Measurements from ENCODE around the gene PDLIM1. TPM values are rescaled to one million over a fixed set of nuclear protein-coding genes. Genes with fewer than 3 reads are reported as not detected.
A peak's percentile ranks its signal among the peaks of the same experiment; 100 is the strongest.

Gene PDLIM1
- polyA plus RNA-seq, 1 donor = 334 TPM

DNA sequence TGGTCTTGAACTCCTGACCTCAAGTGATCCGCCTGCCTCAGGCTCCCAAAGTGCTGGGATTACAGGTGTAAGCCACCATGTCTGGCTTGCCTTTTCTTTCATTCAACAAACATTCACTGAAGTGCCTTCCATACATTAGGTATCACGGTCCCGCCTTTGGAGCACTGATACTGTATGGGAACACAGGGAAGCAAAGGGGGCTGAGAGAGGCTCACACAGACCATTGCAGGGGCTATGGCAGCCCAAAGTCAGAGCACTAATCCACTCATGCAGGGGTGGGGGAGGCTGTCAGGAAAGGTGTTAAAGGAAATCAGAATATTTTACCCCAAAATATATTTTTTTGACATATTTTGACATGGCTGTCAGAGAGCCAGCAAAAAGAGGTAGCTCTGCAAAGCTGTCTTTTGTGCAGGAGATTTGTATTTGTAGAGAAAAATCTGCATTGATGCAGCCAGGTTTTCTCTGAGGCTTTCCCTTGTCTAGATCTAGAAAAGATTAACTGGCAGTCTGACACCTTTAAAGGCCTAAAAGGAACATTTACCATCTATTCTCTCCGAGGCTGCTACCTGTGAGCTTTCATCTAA, 42.0 kb upstream of the PDLIM1 start:
- no peak for DNase-seq
- Histone ChIP-seq H3K4me3 (ENCODE audit: low read length) (no peak overlapping the region), H3K27me3 (ENCODE audit: control insufficient read depth, insufficient read depth, low read length) (no peaks in the 10 kb centered on the region), H3K27ac (ENCODE audit: low read length) (no peak overlapping the region), H3K36me3 (ENCODE audit: control insufficient read depth, insufficient read depth, low read length) (peaks cover 11% of the 10 kb centered on the region), H3K4me1 (ENCODE audit: control insufficient read depth, insufficient read depth, low read length) (no peaks in the 10 kb centered on the region), H3K9me3 (ENCODE audit: control insufficient read depth, low read depth, low read length) (no peaks in the 10 kb centered on the region)
- no CpG with 5 or more reads among the region's 4 CpGs for WGBS (ENCODE audit: insufficient coverage, low lambda C conversion rate)

DNA sequence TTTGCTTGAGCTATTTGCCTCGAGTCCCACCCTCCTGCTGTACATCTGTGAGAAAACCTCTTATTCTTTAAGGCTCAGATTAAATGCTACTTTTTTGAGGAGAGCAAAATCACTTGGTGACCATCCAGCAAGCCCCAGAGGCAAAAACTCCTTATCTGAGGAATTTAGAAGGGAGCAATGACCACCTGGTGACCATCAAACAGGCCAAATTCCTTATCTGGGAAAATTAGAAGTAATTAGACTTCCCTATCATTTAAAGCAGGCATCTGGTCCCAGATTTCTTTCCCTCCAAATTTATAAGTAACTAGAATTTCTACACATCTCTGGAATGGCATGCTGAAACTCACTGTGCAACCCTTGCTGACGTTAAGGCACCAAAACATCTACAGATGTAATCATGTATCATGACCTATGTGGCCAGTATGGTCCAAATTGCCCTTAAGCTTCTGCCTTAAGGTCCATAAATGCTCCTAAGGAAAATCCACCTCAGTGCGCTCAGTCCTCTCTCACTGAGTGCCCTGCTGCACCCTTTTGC, 40.9 kb upstream of the PDLIM1 start:
- WGBS (ENCODE audit: insufficient coverage, low lambda C conversion rate) = no CpG with 5 or more reads among the region's 3 CpGs
- H3K27ac ChIP-seq (ENCODE audit: low read length) = no peak overlapping the region

DNA sequence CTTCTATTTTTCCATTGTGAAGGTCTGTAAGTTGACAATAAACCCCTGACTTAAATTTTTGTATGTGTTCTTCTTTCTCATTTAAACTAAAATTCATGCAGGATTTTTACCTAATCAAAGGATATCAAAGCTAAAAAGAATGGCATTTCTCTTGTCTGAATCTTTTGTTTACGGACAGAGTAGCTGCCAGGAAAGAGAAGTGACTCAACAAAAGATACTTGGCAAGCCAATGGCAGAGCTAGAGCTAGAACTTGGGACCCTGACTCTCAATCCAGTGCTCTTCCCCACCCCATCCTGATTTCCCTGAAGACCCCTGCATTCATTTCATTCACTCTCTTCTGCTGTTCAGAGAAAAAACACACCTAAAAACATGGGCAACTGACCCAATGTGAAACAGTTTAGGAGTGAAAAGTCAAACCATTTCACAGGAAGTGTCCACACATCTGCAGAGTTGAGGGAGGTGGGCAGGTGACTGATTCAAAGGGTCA, 40.2 kb upstream of the PDLIM1 start:
- Histone ChIP-seq H3K4me1 (ENCODE audit: control insufficient read depth, insufficient read depth, low read length) (no peaks in the 10 kb centered on the region), H3K27me3 (ENCODE audit: control insufficient read depth, insufficient read depth, low read length) (no peaks in the 10 kb centered on the region), H3K36me3 (ENCODE audit: control insufficient read depth, insufficient read depth, low read length) (peaks cover 14% of the 10 kb centered on the region), H3K9me3 (ENCODE audit: control insufficient read depth, low read depth, low read length) (no peaks in the 10 kb centered on the region), H3K27ac (ENCODE audit: low read length) (no peak overlapping the region), H3K4me3 (ENCODE audit: low read length) (no peak overlapping the region)
- no peak for DNase-seq
- WGBS (ENCODE audit: insufficient coverage, low lambda C conversion rate) = 100% methylated on average over 1 of the region's 1 CpG

More for the DNA sequence above, 40.9 kb upstream of the PDLIM1 start:
- Histone ChIP-seq H3K9me3 (ENCODE audit: control insufficient read depth, low read depth, low read length) (no peaks in the 10 kb centered on the region), H3K4me3 (ENCODE audit: low read length) (no peak overlapping the region), H3K36me3 (ENCODE audit: control insufficient read depth, insufficient read depth, low read length) (peaks cover 14% of the 10 kb centered on the region), H3K27me3 (ENCODE audit: control insufficient read depth, insufficient read depth, low read length) (no peaks in the 10 kb centered on the region), H3K4me1 (ENCODE audit: control insufficient read depth, insufficient read depth, low read length) (no peaks in the 10 kb centered on the region)
- DNase-seq = no peak

DNA sequence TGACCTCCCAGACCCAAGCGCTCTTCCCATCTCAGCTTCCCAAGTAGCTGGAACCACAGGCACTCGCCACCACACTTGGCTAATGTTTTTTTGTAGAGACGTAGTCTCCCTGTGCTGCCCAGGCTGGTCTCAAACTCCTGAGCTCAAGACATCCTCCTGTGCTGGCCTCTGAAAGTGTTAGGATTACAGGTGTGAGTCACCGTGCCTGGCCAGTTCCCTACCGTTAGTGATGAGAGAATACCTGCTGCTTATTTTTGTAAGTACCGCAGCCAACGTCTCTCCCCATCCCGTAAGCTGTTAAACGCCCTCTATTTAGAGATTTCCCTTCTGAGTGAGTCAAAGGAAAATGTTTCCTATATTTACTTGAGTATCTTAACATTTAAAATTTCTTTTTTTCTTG, 38.5 kb upstream of the PDLIM1 start:
- Histone ChIP-seq H3K27ac (ENCODE audit: low read length) (no peak overlapping the region), H3K36me3 (ENCODE audit: control insufficient read depth, insufficient read depth, low read length) (peaks cover 17% of the 10 kb centered on the region), H3K4me3 (ENCODE audit: low read length) (no peak overlapping the region), H3K27me3 (ENCODE audit: control insufficient read depth, insufficient read depth, low read length) (no peaks in the 10 kb centered on the region), H3K4me1 (ENCODE audit: control insufficient read depth, insufficient read depth, low read length) (no peaks in the 10 kb centered on the region), H3K9me3 (ENCODE audit: control insufficient read depth, low read depth, low read length) (no peaks in the 10 kb centered on the region)
- 66% methylated on average over 3 of the region's 9 CpGs for WGBS (ENCODE audit: insufficient coverage, low lambda C conversion rate)
- DNase-seq = no peak

DNA sequence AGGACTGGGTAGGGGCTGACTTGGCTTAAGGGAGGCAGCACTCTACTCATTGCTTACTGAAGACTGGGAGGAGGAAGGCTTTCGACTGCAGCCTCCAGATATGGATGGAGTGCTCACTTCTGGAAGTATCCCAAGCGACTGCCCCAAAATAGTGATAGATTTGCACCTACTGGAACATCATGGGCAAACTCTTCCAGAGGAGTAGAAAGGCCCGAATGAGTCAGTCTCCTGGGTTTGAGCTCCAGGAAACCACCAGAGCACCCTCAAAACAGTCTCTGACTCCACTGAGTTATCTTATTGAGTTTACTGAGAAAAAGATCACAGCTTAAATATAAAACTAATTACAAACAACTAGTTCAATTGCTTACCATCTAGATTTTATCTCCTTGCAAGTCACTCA, 37.2 kb upstream of the PDLIM1 start:
- WGBS (ENCODE audit: insufficient coverage, low lambda C conversion rate) = 80% methylated on average over 1 of the region's 3 CpGs
- peaks cover 10% of the 10 kb centered on the region for H3K36me3 ChIP-seq (ENCODE audit: control insufficient read depth, insufficient read depth, low read length)

DNA sequence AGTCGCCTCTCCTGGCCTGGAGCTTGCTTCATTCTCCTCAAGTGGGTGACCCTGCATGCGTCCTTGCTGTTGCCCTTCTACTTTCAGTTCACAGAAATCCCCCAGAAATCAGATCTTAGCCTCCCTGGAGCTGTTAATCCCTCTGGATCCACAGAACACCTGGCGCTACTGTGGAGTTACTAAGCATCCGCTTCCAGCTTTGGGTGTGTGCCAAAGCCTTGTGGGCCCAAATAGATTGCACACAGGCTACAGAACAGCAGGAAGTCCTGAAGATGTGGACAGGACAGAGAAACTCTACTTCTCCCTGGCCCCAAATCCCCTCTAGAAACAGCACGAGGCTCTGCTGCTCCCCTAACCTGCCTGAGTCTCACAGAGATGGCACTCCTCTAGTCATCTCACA, 36.6 kb upstream of the PDLIM1 start:
- H3K4me3 ChIP-seq (ENCODE audit: low read length) = no peak overlapping the region
- WGBS (ENCODE audit: insufficient coverage, low lambda C conversion rate) = no CpG with 5 or more reads among the region's 5 CpGs
- H3K4me1 ChIP-seq (ENCODE audit: control insufficient read depth, insufficient read depth, low read length) = no peaks in the 10 kb centered on the region
- DNase-seq = peak; percentile 54 to 61
- no peaks in the 10 kb centered on the region for H3K27me3 ChIP-seq (ENCODE audit: control insufficient read depth, insufficient read depth, low read length)
- no peaks in the 10 kb centered on the region for H3K9me3 ChIP-seq (ENCODE audit: control insufficient read depth, low read depth, low read length)
- H3K27ac ChIP-seq (ENCODE audit: low read length) = peak overlapping the region; percentile 32
- peaks cover 10% of the 10 kb centered on the region for H3K36me3 ChIP-seq (ENCODE audit: control insufficient read depth, insufficient read depth, low read length)

More for the DNA sequence above, 37.2 kb upstream of the PDLIM1 start:
- Histone ChIP-seq H3K27ac (ENCODE audit: low read length) (peak overlapping the region; percentile 32), H3K4me1 (ENCODE audit: control insufficient read depth, insufficient read depth, low read length) (no peaks in the 10 kb centered on the region), H3K27me3 (ENCODE audit: control insufficient read depth, insufficient read depth, low read length) (no peaks in the 10 kb centered on the region), H3K4me3 (ENCODE audit: low read length) (no peak overlapping the region), H3K9me3 (ENCODE audit: control insufficient read depth, low read depth, low read length) (no peaks in the 10 kb centered on the region)
- DNase-seq = no peak

DNA sequence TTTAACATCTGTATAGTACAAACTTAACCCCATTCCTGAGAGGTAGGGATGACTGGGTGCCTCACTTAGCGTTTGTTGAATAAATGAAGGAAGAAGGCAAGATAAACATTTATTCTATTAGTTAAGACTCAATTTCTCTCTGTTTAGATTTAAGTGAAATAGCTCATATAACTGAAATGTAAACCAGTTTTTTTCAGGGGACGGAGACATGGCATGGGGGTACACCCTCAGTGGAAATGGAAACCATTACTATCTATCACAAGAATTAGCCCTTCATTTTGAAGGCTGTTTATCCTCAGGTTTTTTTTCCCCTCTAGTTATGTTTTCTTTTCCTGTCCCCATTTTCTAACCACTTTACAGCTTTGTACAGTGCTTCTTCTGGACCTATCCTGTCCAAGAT, 35.6 kb upstream of the PDLIM1 start:
- no peaks in the 10 kb centered on the region for H3K4me1 ChIP-seq (ENCODE audit: control insufficient read depth, insufficient read depth, low read length)
- H3K27me3 ChIP-seq (ENCODE audit: control insufficient read depth, insufficient read depth, low read length) = no peaks in the 10 kb centered on the region
- 70% methylated on average over 2 of the region's 2 CpGs for WGBS (ENCODE audit: insufficient coverage, low lambda C conversion rate)
- no peak for DNase-seq
- no peak overlapping the region for H3K4me3 ChIP-seq (ENCODE audit: low read length)
- no peak overlapping the region for H3K27ac ChIP-seq (ENCODE audit: low read length)
- peaks cover 10% of the 10 kb centered on the region for H3K36me3 ChIP-seq (ENCODE audit: control insufficient read depth, insufficient read depth, low read length)
- no peaks in the 10 kb centered on the region for H3K9me3 ChIP-seq (ENCODE audit: control insufficient read depth, low read depth, low read length)

DNA sequence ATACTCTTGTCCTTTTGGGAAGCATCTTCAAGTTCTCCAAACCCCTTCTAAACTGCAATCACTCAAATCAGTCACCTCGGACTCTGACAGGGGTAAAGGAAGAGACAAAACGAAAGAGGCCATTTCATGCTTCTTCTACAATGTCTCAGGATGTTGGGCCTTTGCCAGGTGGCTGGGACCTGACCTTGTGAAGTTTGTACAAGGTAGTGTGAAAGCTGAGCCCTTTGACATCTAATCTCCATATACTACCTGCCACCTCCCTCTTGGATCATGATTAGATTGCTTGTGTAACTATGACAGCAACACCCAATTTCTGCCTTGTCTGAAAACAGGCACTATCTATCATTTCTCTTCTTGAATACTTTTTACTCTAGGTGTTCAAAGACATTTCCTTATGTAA, 35.1 kb upstream of the PDLIM1 start:
- Histone ChIP-seq H3K9me3 (ENCODE audit: control insufficient read depth, low read depth, low read length) (no peaks in the 10 kb centered on the region), H3K4me1 (ENCODE audit: control insufficient read depth, insufficient read depth, low read length) (no peaks in the 10 kb centered on the region), H3K27me3 (ENCODE audit: control insufficient read depth, insufficient read depth, low read length) (no peaks in the 10 kb centered on the region), H3K27ac (ENCODE audit: low read length) (no peak overlapping the region), H3K4me3 (ENCODE audit: low read length) (no peak overlapping the region), H3K36me3 (ENCODE audit: control insufficient read depth, insufficient read depth, low read length) (peaks cover 9% of the 10 kb centered on the region)
- no peak for DNase-seq
- WGBS (ENCODE audit: insufficient coverage, low lambda C conversion rate) = no CpG with 5 or more reads among the region's 2 CpGs

DNA sequence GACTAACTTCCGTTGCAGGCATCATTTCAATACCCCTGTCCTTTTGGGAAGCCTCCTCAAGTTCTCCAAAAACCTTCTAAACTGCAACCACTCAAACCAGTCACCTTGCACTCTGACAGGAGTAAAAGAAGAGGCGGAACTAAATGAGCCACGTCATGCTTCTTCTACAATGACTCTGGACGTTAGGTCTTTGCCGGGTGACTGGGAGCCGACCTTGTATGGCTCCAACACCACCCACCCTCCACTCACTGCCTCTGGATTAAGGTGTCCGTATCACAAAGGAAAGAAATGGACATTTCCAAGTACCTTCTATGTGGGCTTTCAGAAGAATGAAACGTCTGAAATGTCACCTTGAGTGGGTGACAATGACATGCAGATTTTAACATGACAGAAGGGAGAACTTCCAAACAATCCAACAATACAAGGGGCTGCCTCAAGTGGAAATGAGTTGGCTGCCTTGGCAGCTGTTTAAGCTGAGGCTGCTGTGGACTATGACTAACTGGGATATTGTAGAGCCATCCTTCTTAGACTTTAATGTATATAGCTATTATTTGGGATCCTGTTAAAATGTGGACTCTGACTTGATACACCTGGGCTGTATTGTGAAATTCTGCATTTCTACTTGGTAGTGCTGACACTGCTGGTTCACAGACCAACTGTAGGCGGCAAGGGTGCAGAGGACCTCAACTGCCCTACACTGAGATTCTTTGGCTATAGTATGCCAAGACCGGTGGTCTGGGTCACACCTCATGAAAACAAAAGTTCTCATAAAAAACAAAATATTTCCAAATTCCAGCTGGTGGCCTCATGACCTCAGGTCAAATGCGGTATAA, 33.8 kb upstream of the PDLIM1 start:
- Histone ChIP-seq H3K4me1 (ENCODE audit: control insufficient read depth, insufficient read depth, low read length) (no peaks in the 10 kb centered on the region), H3K27me3 (ENCODE audit: control insufficient read depth, insufficient read depth, low read length) (no peaks in the 10 kb centered on the region), H3K36me3 (ENCODE audit: control insufficient read depth, insufficient read depth, low read length) (peaks cover 10% of the 10 kb centered on the region), H3K9me3 (ENCODE audit: control insufficient read depth, low read depth, low read length) (no peaks in the 10 kb centered on the region), H3K4me3 (ENCODE audit: low read length) (no peak overlapping the region), H3K27ac (ENCODE audit: low read length) (no peak overlapping the region)
- WGBS (ENCODE audit: insufficient coverage, low lambda C conversion rate) = no CpG with 5 or more reads among the region's 11 CpGs
- DNase-seq = peak in 1 of 2 donors; percentile 37

DNA sequence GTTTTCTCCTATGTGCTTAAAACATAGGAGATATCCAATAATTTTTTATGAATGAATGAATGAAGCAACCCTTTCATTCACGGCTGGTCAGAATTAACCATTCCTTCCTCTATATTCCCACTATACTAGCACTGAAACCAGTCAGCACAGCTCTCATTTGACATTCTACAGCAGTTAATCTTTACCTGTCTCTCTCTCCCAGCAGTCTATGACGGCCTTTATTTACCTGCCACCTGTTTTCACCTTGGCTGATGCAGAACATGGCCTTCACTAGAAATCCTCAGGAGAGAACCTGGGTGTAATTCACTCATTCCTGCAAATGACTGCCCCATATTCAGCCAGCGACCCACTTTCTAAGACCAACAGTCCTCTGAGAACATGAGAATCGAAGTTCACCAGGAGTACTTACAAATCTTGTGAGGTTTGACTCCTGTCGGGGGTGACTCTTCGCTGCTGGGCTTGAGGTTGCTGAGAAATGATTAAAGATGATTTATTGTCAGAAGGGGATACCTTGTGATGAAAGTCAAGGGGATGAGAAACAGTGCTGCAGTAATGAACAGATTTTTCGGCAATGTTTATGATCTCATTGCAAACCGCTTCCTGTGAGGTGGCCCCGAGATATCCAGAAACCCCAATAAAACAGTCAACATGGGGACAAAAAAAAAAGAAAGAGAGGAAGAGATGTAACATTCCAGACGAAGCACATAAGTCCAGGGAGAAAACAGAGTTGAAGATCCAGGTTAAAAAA, 30.9 kb upstream of the PDLIM1 start:
- Histone ChIP-seq H3K4me3 (ENCODE audit: low read length) (no peak overlapping the region), H3K4me1 (ENCODE audit: control insufficient read depth, insufficient read depth, low read length) (no peaks in the 10 kb centered on the region), H3K27ac (ENCODE audit: low read length) (no peak overlapping the region), H3K27me3 (ENCODE audit: control insufficient read depth, insufficient read depth, low read length) (no peaks in the 10 kb centered on the region), H3K9me3 (ENCODE audit: control insufficient read depth, low read depth, low read length) (no peaks in the 10 kb centered on the region), H3K36me3 (ENCODE audit: control insufficient read depth, insufficient read depth, low read length) (peaks cover 14% of the 10 kb centered on the region)
- WGBS (ENCODE audit: insufficient coverage, low lambda C conversion rate) = 59% methylated on average over 4 of the region's 10 CpGs
- DNase-seq = no peak
